GM18868 (cell line): ENCODE results near the gene USP32.
"Not testable (repeated sequence)": the region's sequence is repeated elsewhere in the genome, so short reads cannot be mapped to it uniquely, and the experiment has no call there.

ENCODE experiments used
- ATAC-seq: cut with Tn5 transposase; IDR thresholded peaks from one replicate; pipeline ENCODE4 v1.9.1; 2021; ENCODE audit warnings: mild to moderate bottlenecking, moderate library complexity; ENCODE audit not compliant: unreplicated experiment

USP32 gene

GRCh38 chr17:60345233-60345632, 46.7 kb downstream of the USP32 start:
- no peak for ATAC-seq

DNA sequence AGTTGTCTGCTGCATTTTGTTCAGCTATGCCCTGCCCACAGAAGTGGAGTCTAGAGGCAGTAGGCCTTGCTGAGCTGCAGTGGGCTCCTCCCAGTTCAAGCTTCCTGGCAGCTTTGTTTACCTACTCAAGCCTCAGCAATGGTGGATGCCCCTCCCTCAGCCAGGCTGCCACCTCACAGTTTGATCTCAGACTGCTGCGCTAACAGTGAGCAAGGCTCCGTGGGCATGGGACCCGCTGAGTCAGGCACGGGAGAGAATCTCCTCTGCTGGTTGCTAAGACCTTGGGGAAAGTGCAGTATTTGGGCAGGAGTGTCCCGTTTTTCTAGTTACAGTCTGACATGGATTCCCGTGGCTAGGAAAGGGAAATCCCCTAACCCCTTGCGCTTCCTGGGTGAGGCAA, 49.4 kb downstream of the USP32 start:
- ATAC-seq = not testable (repeated sequence)

DNA sequence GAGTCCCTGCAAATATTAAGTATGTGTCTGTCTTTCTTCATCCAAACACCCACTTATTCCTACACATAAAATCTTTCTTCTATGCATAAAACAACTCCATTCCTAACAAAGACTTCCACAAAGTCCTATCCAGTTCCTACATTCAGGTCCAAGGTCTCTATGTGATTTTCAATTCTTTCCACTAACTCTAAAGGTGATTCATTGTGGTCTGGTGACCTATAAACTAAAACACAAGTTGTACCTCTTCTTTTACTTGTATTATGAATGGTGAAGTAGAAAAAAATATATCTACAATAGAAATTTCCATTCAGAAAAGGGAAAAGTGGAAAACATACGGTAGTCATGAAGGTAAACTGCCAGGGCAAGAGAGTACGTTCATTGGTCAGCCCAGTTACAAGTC, 56.6 kb downstream of the USP32 start:
- ATAC-seq = no peak

DNA sequence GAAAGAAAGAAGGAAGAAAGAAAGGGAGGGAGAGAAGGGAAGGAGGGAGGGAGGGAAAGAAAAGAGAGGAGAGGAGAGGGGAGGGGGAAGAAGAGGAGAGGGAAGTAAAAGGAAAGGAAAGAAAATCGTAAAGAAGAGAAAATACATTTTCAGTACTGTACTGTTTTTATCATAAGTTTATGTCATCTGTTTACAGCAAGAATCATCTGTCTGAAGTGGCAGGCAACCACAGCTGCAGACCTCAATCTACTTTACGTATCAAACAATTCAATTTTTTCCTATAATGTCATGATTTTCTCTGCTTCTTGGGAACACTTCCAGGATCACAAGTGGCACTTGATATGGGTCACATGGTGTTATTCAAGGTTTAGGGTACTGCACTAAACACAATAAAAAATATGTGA, 58.3 kb downstream of the USP32 start:
- ATAC-seq = no peak

DNA sequence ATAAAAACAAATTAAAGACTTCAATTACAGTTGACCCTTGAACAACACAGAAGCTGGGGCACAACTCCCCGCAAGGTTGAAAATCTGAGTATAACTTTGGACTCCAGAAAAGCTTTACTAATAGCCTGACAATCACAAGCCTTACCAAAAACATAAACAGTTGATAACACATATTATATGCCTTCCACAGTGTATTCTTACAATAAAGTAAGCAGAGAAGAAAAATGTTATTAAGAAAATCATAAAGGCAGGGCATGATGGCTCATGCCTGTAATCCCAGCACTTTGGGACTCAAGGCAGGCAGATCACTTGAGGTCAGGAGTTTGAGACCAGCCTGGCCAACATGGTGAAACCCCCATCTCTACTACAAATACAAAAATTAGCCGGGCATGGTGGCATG, 58.9 kb downstream of the USP32 start:
- not testable (repeated sequence) for ATAC-seq

DNA sequence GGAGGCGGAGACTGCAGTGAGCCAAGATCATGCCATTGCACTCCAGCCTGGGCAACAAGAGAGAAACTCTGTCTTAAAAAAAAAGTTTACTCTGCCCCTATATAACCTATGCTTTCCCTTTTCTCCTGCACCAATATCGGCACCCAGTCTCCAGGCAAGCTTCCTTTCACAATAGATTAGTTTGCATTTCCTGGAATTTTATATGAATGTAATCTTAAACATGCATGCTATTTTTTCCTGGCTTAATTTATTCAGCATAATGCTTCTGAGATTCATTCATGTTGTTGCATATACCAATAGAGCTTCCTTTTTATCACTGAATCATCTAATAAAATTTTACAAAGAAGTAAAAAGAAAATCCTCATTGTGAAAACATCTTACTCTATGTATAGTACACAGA, 59.4 kb downstream of the USP32 start:
- no peak for ATAC-seq

GRCh38 chr17:60330731-60331130, 61.2 kb downstream of the USP32 start:
- ATAC-seq = no peak

DNA sequence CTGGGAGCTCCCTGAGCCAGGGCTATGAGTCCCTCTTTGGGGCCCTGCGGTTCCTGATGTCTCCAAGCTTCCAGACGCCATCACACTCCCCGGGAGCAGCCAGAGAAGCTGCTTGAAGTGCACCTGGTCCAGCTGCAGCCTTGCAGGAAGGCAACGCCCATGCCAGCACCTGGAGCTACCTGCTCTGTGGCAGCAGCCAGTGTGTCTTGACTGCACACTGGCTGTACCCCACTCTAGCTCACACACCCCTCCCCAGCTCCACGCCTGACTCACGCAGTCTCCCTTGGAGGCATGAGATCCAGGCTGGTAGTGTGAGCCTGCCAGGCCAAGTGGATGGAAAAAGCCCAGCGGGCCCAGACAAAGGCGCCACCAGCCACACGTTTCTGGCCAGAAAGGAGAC, 63.3 kb downstream of the USP32 start:
- no peak for ATAC-seq

DNA sequence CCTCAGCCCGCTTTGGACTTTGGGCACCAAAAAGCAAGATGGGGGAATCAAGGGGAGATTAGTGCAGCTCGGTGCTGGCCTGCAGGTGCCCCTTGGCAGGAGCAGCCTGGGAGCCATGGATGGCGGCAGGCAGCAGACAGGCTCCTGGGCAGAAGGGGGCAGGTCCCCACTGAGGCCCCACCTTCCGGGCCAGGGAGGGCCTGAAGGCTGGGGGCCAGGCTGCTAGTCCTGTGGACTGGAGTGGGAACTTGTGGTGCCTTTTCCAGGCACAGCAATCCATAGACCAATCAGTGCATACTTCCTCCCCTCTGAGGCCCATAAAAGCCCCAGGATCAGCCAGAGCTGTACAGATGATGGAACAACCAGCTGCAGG, 64.0 kb downstream of the USP32 start:
- no peak for ATAC-seq

DNA sequence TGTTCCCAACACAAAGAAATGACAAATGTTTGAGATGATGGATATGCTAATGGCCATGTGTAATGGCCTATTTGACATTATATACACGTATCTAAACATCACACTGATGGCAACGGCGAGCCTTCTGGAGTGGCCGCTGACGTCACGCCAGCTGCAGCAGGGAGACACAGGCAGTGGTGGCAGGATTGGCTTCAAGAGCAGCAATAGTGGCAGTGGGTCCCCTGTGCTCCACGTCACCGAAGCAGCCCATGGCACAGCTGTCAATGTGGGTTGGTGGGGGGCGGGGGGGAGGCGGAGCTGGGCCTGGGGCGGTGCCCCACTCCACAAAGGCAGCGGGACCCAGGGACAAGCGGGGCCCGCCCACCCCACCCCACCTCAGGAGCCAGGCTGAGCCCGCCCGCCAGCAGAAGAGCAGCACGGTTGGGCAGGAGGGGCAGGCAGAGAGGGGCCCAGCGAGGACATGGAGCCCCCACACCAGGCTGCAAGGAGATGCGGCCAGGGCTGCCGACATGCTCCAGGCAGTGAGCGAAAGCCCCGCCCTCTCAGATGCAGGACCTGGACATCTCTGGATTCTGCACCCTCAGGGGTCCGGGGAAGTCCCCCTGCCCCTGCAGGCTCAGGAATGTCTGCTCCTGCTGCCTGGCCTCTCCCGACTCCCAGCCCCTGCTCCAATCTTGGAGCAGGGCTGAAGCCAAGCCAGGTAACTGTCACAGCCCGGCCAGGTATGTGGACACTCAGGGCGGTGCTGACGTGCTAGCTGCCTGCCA, 64.6 kb downstream of the USP32 start:
- no peak for ATAC-seq

- no peak for ATAC-seq
Observed at GRCh38 chr17:60326702-60327101, 65.2 kb downstream of the USP32 start.

DNA sequence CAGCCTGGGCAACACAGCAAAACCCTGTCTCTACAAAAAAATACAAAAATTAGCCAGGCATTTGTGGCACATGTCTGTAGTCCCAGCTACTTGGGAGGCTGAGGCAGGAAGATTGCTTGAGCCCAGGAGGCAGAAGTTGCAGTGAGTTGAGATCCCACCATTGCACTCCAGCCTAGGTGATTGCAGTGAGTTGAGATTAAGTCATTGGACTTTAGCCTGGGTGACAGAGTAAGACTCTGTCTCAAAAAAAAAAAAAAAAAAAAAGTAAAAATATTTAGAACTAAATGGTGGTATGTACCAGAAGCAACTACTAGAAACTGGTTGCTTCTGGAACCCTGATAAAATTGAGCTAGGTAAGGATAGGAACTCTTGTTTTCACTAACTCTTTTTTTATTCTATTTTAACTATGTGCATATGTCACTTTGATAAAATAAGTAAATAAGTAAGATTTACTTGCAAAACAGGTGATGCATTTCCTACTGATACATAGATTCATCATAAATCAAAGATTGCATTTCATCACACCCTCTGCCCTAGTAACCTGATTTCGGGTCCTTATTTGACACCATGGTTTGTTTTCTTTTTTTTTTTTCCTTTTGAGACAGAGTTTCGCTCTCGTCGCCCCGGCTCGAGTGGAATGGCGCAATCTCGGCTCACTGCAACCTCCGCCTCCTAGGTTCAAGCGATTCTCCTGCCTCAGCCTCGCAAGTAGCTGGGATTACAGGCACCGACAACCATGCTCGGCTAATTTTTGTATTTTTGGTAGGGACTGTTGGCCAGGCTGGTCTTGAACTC, 66.0 kb downstream of the USP32 start:
- no peak for ATAC-seq

DNA sequence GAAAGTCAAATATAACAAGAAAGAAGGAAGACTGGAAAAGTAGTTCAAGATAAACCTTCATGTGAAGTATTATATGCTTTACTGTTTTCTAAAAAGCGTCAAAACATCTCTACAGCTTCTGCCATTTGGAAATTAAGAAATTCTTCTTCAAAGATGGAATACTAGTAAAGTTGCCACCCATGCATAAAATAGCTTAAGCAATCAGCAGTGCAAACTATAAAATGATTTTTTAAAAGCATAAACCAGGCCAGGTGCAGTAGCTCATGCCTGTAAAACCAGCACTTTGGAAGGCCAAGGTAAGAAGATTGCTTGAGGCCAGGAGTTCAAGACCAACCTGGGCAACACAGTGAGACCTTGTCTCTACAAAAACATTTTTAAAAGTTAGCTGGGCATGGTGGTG, 68.2 kb downstream of the USP32 start:
- no peak for ATAC-seq

DNA sequence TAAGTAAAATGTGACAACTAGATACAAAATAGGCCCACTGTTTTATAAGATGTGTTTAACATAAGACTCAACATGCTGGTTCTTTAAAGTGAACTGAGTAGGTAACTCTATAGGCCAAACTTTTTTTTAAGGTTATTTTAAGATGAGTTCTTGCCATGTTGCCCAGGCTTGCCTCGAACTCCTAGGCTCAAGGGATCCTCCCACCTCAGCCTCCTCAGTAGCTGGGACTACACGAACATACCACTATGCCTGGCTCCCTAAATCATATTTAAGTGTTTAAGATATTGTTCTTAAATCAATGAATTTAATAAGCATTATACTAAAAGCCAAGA, 69.9 kb downstream of the USP32 start:
- no peak for ATAC-seq

DNA sequence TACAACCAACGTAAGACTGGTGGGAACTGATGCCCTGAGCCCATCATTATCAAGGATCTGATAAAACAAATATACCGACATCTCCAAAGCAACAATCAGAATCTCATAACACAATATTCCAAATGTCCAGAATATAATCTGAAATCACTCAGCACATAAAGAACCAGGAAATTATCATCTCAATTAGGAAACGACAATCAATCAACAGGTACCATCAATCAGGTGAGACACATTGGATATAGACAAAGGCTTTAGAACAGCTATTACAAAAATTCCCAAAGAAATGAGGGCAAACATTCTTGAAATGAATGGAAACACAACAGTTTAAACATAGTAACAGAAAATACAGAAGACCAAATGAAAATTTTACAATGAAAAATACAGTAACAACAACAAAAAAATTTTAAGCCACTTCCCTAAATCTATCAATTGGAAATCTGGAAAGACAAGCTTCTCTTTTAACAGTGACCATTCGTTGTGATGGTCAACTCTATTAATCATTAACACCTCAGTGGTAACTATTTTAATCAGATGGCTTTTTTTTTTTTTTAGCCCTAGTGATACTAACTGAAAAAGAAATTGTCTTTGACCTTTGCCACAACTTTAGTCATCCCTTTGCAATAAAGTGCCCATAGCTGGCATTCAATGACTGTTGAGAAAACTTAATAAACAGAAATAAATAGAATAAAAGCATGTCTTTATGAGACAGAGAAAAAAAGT, 70.4 kb downstream of the USP32 start:
- no peak for ATAC-seq

DNA sequence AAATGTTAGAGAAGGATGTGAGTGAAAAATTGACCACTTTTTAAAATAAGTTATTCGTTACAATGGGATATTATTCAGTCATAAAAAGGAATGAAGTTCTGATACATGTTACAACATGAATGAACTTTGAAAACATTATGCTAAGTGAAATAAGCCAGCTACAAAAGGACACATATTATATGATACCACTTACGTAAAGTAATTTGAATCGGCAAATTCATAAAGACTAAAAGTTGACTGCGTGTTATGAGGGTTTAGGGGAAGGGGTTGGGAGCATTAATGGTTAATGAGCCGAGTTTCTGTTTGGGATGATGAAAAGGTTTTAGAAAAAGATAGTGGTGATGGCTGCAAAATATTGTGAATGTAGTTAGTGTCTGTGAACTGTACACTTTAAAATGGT, 73.1 kb downstream of the USP32 start:
- no peak for ATAC-seq

DNA sequence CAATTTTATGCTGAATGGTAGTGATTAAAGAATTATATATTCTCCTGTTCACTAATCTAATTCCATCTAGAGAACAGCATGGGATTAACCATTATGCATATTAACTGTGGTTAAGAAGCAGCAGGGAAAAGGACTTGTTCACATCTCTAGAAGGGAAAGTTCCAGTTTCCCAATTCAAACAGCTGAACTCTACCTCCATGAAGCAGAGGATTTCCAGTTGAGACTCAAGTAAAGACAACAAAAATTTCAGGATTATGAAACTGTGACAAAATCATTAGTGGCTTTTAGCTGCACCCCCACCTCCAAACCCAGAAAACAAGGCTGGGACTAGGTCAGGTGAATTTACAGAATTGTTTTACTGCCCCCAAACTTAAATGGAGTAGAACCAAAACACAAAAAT, 73.6 kb downstream of the USP32 start:
- no peak for ATAC-seq

DNA sequence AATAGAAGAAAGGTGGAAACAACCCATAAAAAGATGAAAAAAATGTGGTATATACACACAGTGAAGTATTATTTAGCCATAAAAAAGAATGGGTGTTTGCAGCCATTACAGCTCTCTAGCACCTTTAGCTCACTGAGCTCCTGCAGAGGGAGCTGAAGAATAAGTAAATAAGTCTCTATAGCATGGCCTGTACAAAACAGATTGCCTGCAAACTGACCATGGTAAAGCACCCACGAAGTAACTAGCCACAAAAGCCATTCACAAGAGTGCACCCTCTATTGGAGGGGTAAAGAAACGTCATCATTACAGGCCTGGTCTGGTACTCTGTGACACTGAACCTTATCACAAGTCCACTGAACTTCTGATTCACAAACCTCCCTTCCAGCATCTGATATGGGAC, 76.3 kb downstream of the USP32 start:
- ATAC-seq = no peak

DNA sequence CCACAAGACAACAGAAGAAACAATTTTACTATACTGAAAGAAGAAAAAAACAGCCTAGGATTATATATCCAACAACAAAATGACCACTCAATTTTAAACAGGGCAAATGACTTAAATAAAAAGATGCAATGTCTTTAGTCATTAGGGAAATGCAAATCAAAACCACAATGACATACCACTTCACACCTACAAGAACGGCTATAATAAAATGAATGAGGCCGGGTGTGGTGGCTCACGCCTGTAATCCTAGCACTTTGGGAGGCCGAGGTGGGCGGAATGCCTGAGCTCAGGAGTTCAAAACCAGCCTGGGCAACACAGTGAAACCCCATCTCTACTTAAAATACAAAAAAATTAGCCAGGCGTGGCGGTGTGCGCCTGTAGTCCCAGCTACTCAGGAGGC, 77.0 kb downstream of the USP32 start:
- ATAC-seq = peak; percentile 28

DNA sequence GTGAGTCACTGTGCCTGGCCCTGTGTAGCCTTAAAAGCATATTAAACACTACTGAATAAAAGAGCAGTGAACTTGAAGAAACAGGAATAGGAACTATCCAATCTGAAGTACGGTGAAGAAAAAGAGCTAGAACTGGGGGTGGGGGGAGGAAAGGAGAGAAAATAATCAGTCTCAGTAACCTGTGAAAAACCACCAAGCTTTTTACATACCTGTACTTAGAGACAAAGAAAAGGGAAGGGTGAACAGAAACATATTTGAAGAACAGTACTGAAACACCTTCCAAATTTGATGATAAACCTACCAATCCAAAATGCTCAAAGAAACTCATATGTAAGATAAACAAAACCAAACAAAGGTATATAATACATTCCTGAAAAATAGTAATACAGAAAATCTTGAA, 77.5 kb downstream of the USP32 start:
- peak; percentile 71 for ATAC-seq

GRCh38 chr17:60311936-60312335, 80.0 kb downstream of the USP32 start:
- ATAC-seq = no peak

- ATAC-seq = no peak
Observed at GRCh38 chr17:60311186-60311585, 80.7 kb downstream of the USP32 start.
